ENCODE results near the gene ARHGEF7.

The ARHGEF7 gene

GRCh38 chr13:111111376-111111937 is 3.7 kb upstream of the ARHGEF7 start:
- no peak for DNase-seq

- no peak for DNase-seq
These were observed 2.9 kb upstream of the ARHGEF7 start for GRCh38 chr13:111112196-111112595.

GRCh38 chr13:111114362-111115060 is 599 bp upstream of the ARHGEF7 start:
- DNase-seq, result peak; percentile 20 to 27 (median 22)

- DNase-seq, result peak in 1 of 3 donors; percentile 27
These were observed 933 bp downstream of the ARHGEF7 start for GRCh38 chr13:111115965-111116521.

GRCh38 chr13:111116856-111117255 is 1.7 kb downstream of the ARHGEF7 start:
- no peak for DNase-seq

- DNase-seq, result no peak
These were observed 2.2 kb downstream of the ARHGEF7 start for GRCh38 chr13:111117289-111117688.

- no peak for DNase-seq
These were observed 2.9 kb downstream of the ARHGEF7 start for GRCh38 chr13:111117961-111118360.

- DNase-seq, result no peak
These were observed 3.9 kb downstream of the ARHGEF7 start for GRCh38 chr13:111118898-111119607.

- no peak for DNase-seq
These were observed 4.9 kb downstream of the ARHGEF7 start for GRCh38 chr13:111119966-111120365.

- DNase-seq, result no peak
These were observed 5.3 kb downstream of the ARHGEF7 start for GRCh38 chr13:111120422-111120821.

- DNase-seq, result no peak
These were observed 5.8 kb downstream of the ARHGEF7 start for GRCh38 chr13:111120913-111121312.

GRCh38 chr13:111121506-111121905 is 6.4 kb downstream of the ARHGEF7 start:
- DNase-seq, result no peak

- no peak for DNase-seq
These were observed 6.9 kb downstream of the ARHGEF7 start for GRCh38 chr13:111122056-111122455.

GRCh38 chr13:111122631-111123030 is 7.5 kb downstream of the ARHGEF7 start:
- no peak for DNase-seq

- no peak for DNase-seq
These were observed 8.1 kb downstream of the ARHGEF7 start for GRCh38 chr13:111123221-111123620.

- no peak for DNase-seq
These were observed 8.5 kb downstream of the ARHGEF7 start for GRCh38 chr13:111123649-111124048.

GRCh38 chr13:111126509-111126908 is 11.4 kb downstream of the ARHGEF7 start:
- no peak for DNase-seq

- DNase-seq, result no peak
These were observed 14.5 kb downstream of the ARHGEF7 start for GRCh38 chr13:111129465-111130115.

GRCh38 chr13:111130116-111130508 is 15.0 kb downstream of the ARHGEF7 start:
- no peak for DNase-seq

GRCh38 chr13:111131048-111131447 is 15.9 kb downstream of the ARHGEF7 start:
- no peak for DNase-seq

- no peak for DNase-seq
These were observed 16.5 kb downstream of the ARHGEF7 start for GRCh38 chr13:111131611-111132010.

GRCh38 chr13:111132948-111133347 is 17.8 kb downstream of the ARHGEF7 start:
- DNase-seq, result no peak

GRCh38 chr13:111139452-111139851 is 24.3 kb downstream of the ARHGEF7 start:
- DNase-seq, result no peak

Measured in suppressor macrophage treated with lipopolysaccharide for 1 hour (primary cell).